ENCODE results near the gene NOTCH2.
"Not testable (repeated sequence)": the region's sequence is repeated elsewhere in the genome, so short reads cannot be mapped to it uniquely, and the experiment has no call there.

Gene NOTCH2

DNA sequence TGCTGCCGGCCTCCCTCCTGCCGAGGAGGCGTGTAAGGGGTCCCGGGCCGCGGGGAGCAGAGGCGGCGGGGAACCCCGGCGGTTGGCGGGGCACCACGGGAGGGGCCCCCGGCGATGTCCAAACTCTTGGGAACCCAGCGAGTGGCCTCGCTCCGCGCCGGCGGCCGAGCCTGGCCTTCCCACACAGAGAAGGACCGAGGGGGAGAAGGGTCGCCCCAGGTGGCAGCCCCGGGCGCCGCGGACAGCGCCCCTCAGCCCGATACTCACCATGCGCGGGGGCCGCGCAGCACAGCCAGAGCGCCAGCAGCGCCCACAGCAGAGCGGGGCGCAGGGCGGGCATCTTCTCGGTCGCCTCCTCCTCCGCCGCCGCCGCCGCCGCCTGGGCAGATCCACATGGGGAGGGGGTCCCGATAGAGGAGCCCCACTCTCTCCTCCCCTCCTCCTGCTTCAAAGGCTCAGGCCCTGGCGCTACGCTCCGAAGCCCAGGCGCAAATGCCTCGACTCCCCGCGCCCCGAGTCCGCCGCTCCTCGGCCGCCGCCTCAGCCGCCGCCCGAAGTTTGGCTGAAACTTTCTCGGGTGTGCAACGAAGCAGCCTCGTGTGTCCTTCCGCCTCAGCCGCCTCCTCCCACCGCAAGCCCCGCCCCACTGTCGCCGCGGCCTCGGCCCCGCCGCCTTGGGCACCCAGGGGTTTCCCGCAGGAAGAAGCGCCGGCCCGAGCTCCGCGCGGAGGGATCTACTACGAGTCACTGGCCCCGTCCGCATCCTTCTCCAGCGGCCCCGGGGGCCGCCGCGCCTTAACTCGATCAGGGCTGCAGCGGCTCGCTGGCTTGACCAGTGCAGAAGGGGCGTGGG lies at the start of gene NOTCH2:
TSS of gene NOTCH2 (minus strand) at position 596 of the 853 bp plus-strand sequence. CDS start at position 340, 256 bp downstream.
- peak within 1 kb of the TSS; percentile 28; the same call in 1 of the 2 replicates for H3K9ac ChIP-seq (ENCODE audit: low read depth, low read length)

DNA sequence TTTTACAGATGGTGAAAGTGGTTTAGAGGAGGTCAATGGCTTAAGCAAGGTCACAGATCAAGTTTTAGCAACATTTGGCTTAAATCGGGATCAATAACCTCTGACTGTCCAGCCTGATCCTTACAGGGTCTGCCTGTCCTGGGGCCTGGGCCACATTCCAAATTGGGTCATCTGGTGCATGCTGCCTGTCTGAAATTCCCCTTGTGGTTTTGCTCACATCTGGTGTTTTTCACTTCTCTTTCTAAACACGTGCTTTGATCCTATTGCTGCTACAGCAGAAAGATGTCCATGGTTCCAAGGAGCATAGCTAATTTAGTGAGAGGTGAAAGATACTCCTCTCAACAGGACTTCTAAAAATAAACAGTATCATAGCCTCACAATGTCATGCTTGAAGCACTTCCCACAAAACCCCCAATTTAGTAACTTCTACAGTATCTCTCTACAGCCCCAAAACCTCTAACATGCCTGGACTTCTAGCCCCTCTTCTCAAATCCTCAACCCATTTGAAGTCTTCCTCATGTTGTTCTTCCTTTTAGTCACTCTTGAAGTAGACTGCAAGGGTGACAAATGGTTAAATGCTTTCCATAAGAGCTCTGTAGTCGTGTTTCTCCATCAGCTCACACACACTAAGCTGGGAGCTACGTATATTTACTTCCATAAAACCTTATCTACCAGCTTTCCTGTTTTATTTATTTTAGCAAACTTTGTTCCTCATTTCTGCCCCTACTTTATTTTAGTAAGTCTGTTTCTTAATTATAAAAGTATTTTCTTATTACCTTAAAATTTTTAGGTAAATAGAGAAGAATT lies 48.1 kb upstream of the NOTCH2 start:
- not testable (repeated sequence) for H3K36me3 ChIP-seq (ENCODE audit: insufficient read depth, low read length); H3K9ac ChIP-seq (ENCODE audit: low read depth, low read length)

More for the DNA sequence above, at the start of gene NOTCH2:
- not testable (repeated sequence) for H3K4me1 ChIP-seq (ENCODE audit: insufficient read depth, low read length); H3K9me3 ChIP-seq (ENCODE audit: control insufficient read depth, insufficient read depth, low read length); H3K36me3 ChIP-seq (ENCODE audit: insufficient read depth, low read length)

GRCh38 chr1:120116094-120116493 lies 46.6 kb upstream of the NOTCH2 start:
- H3K9ac ChIP-seq (ENCODE audit: low read depth, low read length); H3K36me3 ChIP-seq (ENCODE audit: insufficient read depth, low read length); H3K9me3 ChIP-seq (ENCODE audit: control insufficient read depth, insufficient read depth, low read length); H3K4me1 ChIP-seq (ENCODE audit: insufficient read depth, low read length): not testable (repeated sequence)

More for the DNA sequence above, 48.1 kb upstream of the NOTCH2 start:
- H3K9me3 ChIP-seq (ENCODE audit: control insufficient read depth, insufficient read depth, low read length); H3K4me1 ChIP-seq (ENCODE audit: insufficient read depth, low read length): not testable (repeated sequence)

DNA sequence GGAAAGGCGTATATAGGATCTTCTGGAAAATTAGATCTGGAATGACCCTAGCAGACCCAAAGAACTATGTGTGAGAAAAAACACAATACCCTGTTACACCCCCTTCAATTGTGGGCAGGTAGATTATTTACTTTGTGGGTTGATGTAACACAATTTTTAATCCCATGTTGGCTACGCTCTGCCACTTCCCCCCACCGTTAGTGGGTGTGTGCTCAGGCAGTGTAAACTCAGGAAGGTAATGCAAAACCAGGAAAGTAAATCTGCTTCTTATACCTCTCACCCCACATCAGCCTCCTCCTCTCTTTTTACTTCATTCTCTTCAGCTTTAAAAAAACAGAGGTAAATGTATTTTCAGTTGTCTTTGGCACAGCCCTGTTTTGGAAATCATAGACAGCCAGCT lies 43.7 kb upstream of the NOTCH2 start:
- H3K4me1 ChIP-seq (ENCODE audit: insufficient read depth, low read length); H3K9ac ChIP-seq (ENCODE audit: low read depth, low read length); H3K9me3 ChIP-seq (ENCODE audit: control insufficient read depth, insufficient read depth, low read length); H3K36me3 ChIP-seq (ENCODE audit: insufficient read depth, low read length): not testable (repeated sequence)

GRCh38 chr1:120112212-120112611 lies 42.8 kb upstream of the NOTCH2 start:
- H3K9ac ChIP-seq (ENCODE audit: low read depth, low read length); H3K4me1 ChIP-seq (ENCODE audit: insufficient read depth, low read length); H3K36me3 ChIP-seq (ENCODE audit: insufficient read depth, low read length); H3K9me3 ChIP-seq (ENCODE audit: control insufficient read depth, insufficient read depth, low read length): not testable (repeated sequence)

- H3K9me3 ChIP-seq (ENCODE audit: control insufficient read depth, insufficient read depth, low read length); H3K36me3 ChIP-seq (ENCODE audit: insufficient read depth, low read length); H3K9ac ChIP-seq (ENCODE audit: low read depth, low read length); H3K4me1 ChIP-seq (ENCODE audit: insufficient read depth, low read length): not testable (repeated sequence)
Measured at GRCh38 chr1:120111771-120112170, 42.3 kb upstream of the NOTCH2 start.

DNA sequence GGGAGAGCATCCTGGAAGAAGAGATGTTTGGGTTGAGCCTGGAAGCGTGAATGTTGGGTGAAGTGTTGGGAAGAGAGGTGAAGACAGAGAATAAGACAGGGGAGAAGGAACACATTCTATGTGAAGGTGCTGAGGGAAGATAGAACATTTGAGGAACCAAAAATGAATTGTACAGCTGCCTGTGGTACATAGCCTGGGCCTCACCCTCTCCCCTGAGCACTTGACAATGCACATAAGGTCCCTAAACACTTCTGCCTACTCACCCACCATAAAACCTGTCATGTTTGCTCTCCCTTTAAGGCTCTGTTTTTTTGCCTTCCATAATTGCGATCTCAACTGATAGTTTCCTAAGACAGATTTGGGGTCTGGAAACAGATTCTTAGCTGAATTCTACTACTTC lies 41.5 kb upstream of the NOTCH2 start:
- H3K4me1 ChIP-seq (ENCODE audit: insufficient read depth, low read length); H3K36me3 ChIP-seq (ENCODE audit: insufficient read depth, low read length); H3K9me3 ChIP-seq (ENCODE audit: control insufficient read depth, insufficient read depth, low read length); H3K9ac ChIP-seq (ENCODE audit: low read depth, low read length): not testable (repeated sequence)

DNA sequence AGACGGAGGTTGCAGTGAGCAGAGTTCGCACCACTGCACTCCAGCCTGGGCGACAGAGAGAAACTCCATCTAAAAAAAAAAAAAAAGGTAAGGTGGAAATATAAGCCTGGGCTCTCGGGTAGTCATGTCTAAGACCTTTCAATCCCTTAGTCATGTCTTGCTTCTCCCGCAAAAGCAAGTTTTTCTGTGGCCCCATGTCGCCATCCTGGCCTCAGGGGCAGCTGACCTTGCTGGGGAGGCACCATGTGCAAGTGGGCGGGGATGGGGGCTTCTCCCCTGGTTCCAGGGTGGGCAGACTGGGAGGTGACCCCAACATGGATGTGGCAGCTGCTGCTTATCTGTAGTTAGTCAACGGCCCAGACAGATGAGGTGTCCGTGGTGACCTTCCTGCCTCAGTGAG lies 40.2 kb upstream of the NOTCH2 start:
- H3K9ac ChIP-seq (ENCODE audit: low read depth, low read length); H3K36me3 ChIP-seq (ENCODE audit: insufficient read depth, low read length); H3K9me3 ChIP-seq (ENCODE audit: control insufficient read depth, insufficient read depth, low read length); H3K4me1 ChIP-seq (ENCODE audit: insufficient read depth, low read length): not testable (repeated sequence)

DNA sequence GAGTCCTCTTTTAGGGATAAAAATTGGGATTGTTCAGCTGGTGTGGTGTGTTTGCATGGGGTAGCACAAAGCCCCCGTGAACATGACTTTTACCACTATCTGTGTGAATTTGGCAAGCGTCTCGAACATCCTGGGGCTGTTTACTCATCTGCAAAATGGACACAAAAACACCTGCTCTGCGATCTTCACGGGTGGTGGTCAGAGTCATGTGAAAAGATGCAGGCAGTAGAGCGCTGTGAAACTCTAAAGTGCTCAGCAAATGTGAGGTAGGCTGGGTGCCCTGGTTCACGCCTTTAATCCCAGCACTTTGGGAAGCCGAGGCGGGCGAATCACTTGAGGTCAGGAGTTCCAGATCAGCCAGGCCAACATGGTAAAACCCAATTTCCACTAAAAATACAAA lies 39.7 kb upstream of the NOTCH2 start:
- H3K36me3 ChIP-seq (ENCODE audit: insufficient read depth, low read length); H3K4me1 ChIP-seq (ENCODE audit: insufficient read depth, low read length); H3K9ac ChIP-seq (ENCODE audit: low read depth, low read length); H3K9me3 ChIP-seq (ENCODE audit: control insufficient read depth, insufficient read depth, low read length): not testable (repeated sequence)

GRCh38 chr1:120105288-120105687 lies 35.8 kb upstream of the NOTCH2 start:
- H3K4me1 ChIP-seq (ENCODE audit: insufficient read depth, low read length); H3K36me3 ChIP-seq (ENCODE audit: insufficient read depth, low read length); H3K9me3 ChIP-seq (ENCODE audit: control insufficient read depth, insufficient read depth, low read length); H3K9ac ChIP-seq (ENCODE audit: low read depth, low read length): not testable (repeated sequence)

DNA sequence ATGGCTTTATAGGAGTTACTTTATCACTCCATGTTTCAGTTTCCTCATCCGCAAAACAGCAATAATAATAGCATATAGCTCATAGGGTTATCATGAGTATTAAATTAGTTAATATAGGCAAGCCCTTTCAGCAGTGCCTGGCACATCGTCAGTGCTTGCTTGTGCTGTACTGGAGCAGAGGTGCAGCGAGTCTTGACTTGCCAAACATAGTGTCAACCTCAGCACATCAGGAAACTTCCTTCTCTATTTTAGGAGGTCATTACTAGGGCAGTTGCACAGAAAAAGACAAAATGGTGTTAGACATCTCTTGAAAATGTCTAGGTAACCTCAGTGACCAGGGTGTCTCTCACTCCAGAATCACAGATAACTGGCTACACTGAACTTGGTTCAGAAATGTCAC lies 34.3 kb upstream of the NOTCH2 start:
- H3K36me3 ChIP-seq (ENCODE audit: insufficient read depth, low read length); H3K9ac ChIP-seq (ENCODE audit: low read depth, low read length); H3K4me1 ChIP-seq (ENCODE audit: insufficient read depth, low read length); H3K9me3 ChIP-seq (ENCODE audit: control insufficient read depth, insufficient read depth, low read length): not testable (repeated sequence)

DNA sequence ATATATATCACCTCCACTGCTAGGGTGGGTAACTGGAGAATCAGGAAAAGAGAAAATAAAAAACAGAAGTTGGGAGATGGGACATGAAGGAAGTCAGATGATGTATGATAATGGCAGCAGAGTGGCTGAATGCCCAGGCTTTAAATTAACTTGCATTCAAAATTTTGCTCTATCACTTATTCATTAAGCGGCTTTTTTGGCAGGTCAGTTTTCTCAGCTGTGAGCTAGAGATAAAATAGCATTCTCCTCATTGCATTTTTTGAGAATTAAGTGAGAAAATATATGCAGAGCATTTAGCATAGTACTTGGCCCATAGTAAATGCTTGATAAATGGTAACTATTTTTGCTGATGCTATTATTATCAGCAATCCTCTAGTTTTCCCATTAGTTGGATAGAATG lies 32.1 kb upstream of the NOTCH2 start:
- not testable (repeated sequence) for H3K4me1 ChIP-seq (ENCODE audit: insufficient read depth, low read length); H3K36me3 ChIP-seq (ENCODE audit: insufficient read depth, low read length); H3K9me3 ChIP-seq (ENCODE audit: control insufficient read depth, insufficient read depth, low read length); H3K9ac ChIP-seq (ENCODE audit: low read depth, low read length)

DNA sequence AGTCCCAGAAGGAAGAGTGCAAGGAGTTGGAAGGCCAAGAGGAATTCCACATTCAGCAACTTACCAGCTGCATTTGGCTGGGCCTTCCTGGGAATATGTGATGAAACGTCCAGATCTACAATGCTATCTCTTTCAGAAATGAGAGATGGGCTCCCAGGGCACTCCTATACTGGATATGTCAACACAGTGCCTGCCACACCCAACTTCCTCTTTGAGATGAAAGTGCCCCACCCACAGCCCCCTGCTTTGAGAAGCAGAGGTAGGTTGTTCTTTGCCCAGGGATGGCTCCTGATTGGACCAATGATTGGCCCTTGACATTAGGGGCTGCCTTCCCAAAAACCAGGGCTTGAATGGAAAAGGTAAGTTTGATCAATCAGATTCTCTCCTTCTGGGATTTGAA lies 31.1 kb upstream of the NOTCH2 start:
- not testable (repeated sequence) for H3K9ac ChIP-seq (ENCODE audit: low read depth, low read length)

GRCh38 chr1:120098986-120099759 lies 29.7 kb upstream of the NOTCH2 start:
- H3K9me3 ChIP-seq (ENCODE audit: control insufficient read depth, insufficient read depth, low read length); H3K4me1 ChIP-seq (ENCODE audit: insufficient read depth, low read length); H3K36me3 ChIP-seq (ENCODE audit: insufficient read depth, low read length); H3K9ac ChIP-seq (ENCODE audit: low read depth, low read length): not testable (repeated sequence)

More for the DNA sequence above, 31.1 kb upstream of the NOTCH2 start:
- H3K36me3 ChIP-seq (ENCODE audit: insufficient read depth, low read length); H3K4me1 ChIP-seq (ENCODE audit: insufficient read depth, low read length); H3K9me3 ChIP-seq (ENCODE audit: control insufficient read depth, insufficient read depth, low read length): not testable (repeated sequence)

Measured in ES-I3 (cell line).